Spinal cord (tissue), 10 donors: ENCODE measurements around the gene SLC7A6. TPM values are rescaled to one million over a fixed set of nuclear protein-coding genes. Genes with fewer than 3 reads are reported as not detected.

Source experiments
- DNase-seq, 6 donors: peaks; one replicate each; pipeline versions ENCODE4 v3.0.0 to v3.0.0-alpha.2; 2013 to 2015; ENCODE audit warnings: low spot score in 6 of 6, low read depth in 4 of 6
- H3K27ac ChIP-seq: one replicate; pipeline ENCODE4 v1.5.1; 2013; ENCODE audit warnings: low read depth, low read length, control low read depth
- H3K27me3 ChIP-seq: one replicate; pipeline ENCODE4 v1.6.1; 2013; ENCODE audit warnings: low read length; ENCODE audit not compliant: control insufficient read depth, insufficient read depth
- H3K36me3 ChIP-seq: one replicate; pipeline ENCODE4 v1.6.1; 2013; ENCODE audit warnings: low read length; ENCODE audit not compliant: control insufficient read depth, insufficient read depth
- H3K4me1 ChIP-seq: one replicate; pipeline ENCODE4 v1.6.1; 2013; ENCODE audit warnings: low read length; ENCODE audit not compliant: control insufficient read depth, insufficient read depth
- H3K4me3 ChIP-seq: one replicate; pipeline ENCODE4 v1.5.1; 2013; ENCODE audit warnings: low read depth, low read length, control low read depth
- H3K9me3 ChIP-seq: one replicate; pipeline ENCODE4 v1.6.1; 2013; ENCODE audit warnings: low read length; ENCODE audit not compliant: control insufficient read depth, insufficient read depth
- WGBS: methylation state at CpG from one replicate; pipeline ENCODE4 v1.1.5; 2013; ENCODE audit warnings: missing lambda C conversion rate; ENCODE audit not compliant: insufficient coverage; 5-methylcytosine and 5-hydroxymethylcytosine counted together
- polyA plus RNA-seq, 2 donors: library from polyadenylated mRNA; unstranded; fragments of 120-200 nt; gene quantifications; one replicate each; pipeline ENCODE4 v1.2.1, GENCODE V29; 2013; ENCODE audit not compliant: insufficient read length in 2 of 2
- small RNA-seq: library from RNA; depleted of rRNA; stranded (forward); fragments of <200 nt; gene quantifications from one replicate; pipeline ENCODE3, GENCODE V24; 2014; ENCODE audit warnings: low replicate concordance
- total RNA-seq, 2 donors: library from RNA; depleted of rRNA in 1 of 2; stranded (reverse); fragments of 120-200 nt in 1 of 2; fragments of >200 nt in 1 of 2; gene quantifications; one replicate each; pipeline versions ENCODE4 v1.2.3 to v1.2.4, GENCODE V29; 2013 to 2014
- donor health status: healthy.

The SLC7A6 gene
- total and polyA plus RNA-seq, 4 donors: 20.2 to 28.3 (median 24.0) TPM

DNA sequence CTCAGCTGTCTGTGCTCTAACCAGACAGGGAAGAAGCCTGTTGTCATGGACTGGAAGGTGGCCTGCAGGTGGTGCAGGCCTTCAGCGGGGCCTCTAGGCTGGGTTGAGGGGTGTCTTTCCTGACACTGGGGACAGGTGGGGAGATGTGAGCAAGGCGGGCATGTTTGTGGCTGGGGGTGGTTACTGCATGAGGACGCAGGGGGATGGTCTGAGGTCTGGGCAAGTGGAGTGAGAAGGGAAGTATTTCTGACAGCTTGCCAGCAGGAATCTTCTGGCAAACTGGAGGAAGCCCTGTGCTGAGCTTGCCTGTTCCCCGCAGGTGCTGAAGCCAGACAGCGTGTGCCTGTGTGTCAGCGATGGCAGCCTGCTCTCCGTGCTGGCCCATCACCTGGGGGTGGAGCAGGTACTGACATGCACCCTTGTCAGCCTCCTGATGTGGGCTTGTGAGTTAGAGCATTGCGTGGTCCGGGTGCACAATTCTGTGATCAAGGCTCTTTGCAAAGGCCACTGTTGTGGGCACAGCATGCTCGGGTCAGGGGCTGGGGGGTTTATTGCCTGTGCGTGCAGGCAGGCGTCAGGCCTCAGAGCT, 82.7 kb downstream of the SLC7A6 start:
- H3K9me3 ChIP-seq: no peaks in the 10 kb centered on the region
- 87% methylated on average over 12 of the region's 12 CpGs for WGBS
- H3K27ac ChIP-seq: no peak overlapping the region
- H3K36me3 ChIP-seq: peaks cover 76% of the 10 kb centered on the region
- no peaks in the 10 kb centered on the region for H3K27me3 ChIP-seq
- H3K4me3 ChIP-seq: no peak overlapping the region
- DNase-seq: no peak
- H3K4me1 ChIP-seq: peaks cover 9% of the 10 kb centered on the region

- H3K27me3 ChIP-seq: no peaks in the 10 kb centered on the region
- H3K27ac ChIP-seq: no peak overlapping the region
- DNase-seq: no peak
- H3K4me3 ChIP-seq: no peak overlapping the region
- WGBS: 45% methylated on average over 4 of the region's 4 CpGs
- H3K36me3 ChIP-seq: peaks cover 74% of the 10 kb centered on the region
- no peaks in the 10 kb centered on the region for H3K9me3 ChIP-seq
- peaks cover 9% of the 10 kb centered on the region for H3K4me1 ChIP-seq
Observed at GRCh38 chr16:68347605-68348004, 83.3 kb downstream of the SLC7A6 start.

DNA sequence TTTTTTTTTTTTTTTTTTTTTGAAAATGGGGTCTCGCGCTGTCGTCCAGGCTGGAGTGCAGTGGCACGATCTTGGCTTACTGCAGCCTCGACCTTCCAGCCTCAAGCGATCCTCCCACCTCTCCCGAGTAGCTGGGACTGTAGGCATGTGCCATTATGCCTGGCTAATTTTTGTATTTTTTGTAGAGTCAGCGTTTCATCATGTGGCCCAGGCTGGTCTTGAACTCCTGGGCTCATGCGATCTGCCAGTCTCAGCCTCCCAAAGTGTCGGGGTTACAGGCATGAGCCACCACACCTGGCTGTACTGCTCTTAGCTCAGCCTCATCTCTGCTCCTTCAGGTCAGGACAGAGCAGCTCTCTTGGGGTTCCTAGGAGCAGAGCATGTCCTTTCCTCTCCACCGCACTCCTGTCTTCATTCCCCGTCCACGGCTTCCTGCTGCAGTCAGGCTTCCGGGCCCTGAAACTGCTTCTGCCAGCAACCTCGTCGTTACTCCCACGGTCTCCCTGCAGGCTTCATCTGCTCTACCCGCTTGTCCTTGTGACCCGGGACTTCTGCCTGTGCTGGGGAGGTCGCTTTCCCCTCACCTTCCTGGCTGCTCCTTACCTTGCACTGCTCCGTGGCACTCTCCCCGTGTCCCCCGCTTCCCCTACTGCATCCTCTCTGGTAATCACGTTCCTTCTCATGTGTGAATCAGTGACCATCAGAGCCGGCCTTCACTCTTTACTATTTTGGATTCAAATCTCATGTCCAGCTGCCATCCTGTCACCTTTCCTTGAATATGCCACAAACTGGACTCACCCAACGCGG, 84.5 kb downstream of the SLC7A6 start:
- Histone ChIP-seq H3K27ac (no peak overlapping the region), H3K4me3 (no peak overlapping the region), H3K4me1 (peaks cover 9% of the 10 kb centered on the region), H3K9me3 (no peaks in the 10 kb centered on the region), H3K36me3 (peaks cover 73% of the 10 kb centered on the region), H3K27me3 (no peaks in the 10 kb centered on the region)
- WGBS: 92% methylated on average over 25 of the region's 27 CpGs
- DNase-seq: no peak

DNA sequence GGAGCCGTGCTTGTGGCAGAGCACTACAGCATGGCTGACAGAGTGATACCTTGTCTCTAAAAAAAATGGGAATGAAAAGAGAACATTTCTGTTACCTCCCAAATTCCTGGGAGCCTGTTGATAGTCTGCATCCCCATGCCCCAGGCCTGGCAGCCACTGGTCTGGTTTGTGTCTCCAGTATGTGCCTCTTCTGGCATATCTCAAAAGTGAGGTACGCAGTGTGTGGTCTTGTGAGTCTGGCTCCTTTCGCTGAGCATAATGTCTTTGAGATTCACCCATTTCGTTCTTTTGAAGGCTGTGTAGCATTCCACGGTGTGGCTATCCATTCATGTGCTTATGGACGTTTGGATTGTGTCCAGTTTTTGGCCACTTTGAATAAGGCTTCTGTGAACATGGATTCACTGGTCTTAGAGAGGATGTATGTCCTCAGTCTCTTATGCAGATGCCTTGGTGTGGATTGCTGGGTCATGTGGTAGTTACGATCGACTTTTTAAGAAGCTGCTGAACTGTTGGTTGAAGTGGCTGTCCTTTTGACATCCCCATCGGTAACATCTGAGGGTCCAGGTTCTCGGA, 85.6 kb downstream of the SLC7A6 start:
- no peak for DNase-seq
- H3K4me3 ChIP-seq: no peak overlapping the region
- H3K4me1 ChIP-seq: peaks cover 9% of the 10 kb centered on the region
- H3K36me3 ChIP-seq: peaks cover 79% of the 10 kb centered on the region
- H3K27me3 ChIP-seq: no peaks in the 10 kb centered on the region
- no peaks in the 10 kb centered on the region for H3K9me3 ChIP-seq
- 76% methylated on average over 9 of the region's 10 CpGs for WGBS
- no peak overlapping the region for H3K27ac ChIP-seq

GRCh38 chr16:68350813-68351350, 86.6 kb downstream of the SLC7A6 start:
- no peak for DNase-seq
- no peaks in the 10 kb centered on the region for H3K9me3 ChIP-seq
- peaks cover 15% of the 10 kb centered on the region for H3K4me1 ChIP-seq
- no peak overlapping the region for H3K27ac ChIP-seq
- WGBS: 82% methylated on average over 6 of the region's 10 CpGs
- H3K36me3 ChIP-seq: peaks cover 82% of the 10 kb centered on the region
- H3K27me3 ChIP-seq: no peaks in the 10 kb centered on the region
- H3K4me3 ChIP-seq: no peak overlapping the region

Small RNA genes within 50 kb of the gene (small RNA-seq; reads per million reads assigned to genes)
- not detected for gene RNU4-30P
- not detected for gene RNU6-1262P

Other genes with a start within 250 kb of the SLC7A6 start
- gene DPEP2NB, start 248.6 kb upstream of the SLC7A6 start, total RNA-seq: not detected
- not detected for gene DPEP2NB, start 248.6 kb upstream of the SLC7A6 start, polyA plus RNA-seq
- gene DDX28, start 241.3 kb upstream of the SLC7A6 start, total RNA-seq: 1 to 10 TPM; 6.9 to 7.4 TPM
- gene DDX28, start 241.3 kb upstream of the SLC7A6 start, polyA plus RNA-seq: 1 to 10 TPM; 8.2 to 9.7 TPM
- gene DUS2, start 241.2 kb upstream of the SLC7A6 start, total RNA-seq: 10 to 100 TPM; 13.9 to 16.8 TPM
- gene DUS2, start 241.2 kb upstream of the SLC7A6 start, polyA plus RNA-seq: 10 to 100 TPM; 13.3 to 17.2 TPM
- gene NFATC3, start 179.2 kb upstream of the SLC7A6 start, total RNA-seq: 10 to 100 TPM; 24.7 to 36.7 TPM
- gene NFATC3, start 179.2 kb upstream of the SLC7A6 start, polyA plus RNA-seq: 10 to 100 TPM; 15.1 to 16.9 TPM
- under 1 TPM; 0.28 to 0.59 TPM for gene ESRP2, start 28.4 kb upstream of the SLC7A6 start, total RNA-seq
- 1 to 10 TPM in 1 of 2 donors, under 1 TPM in 1; 0.27 to 1.2 TPM for gene ESRP2, start 28.4 kb upstream of the SLC7A6 start, polyA plus RNA-seq
- gene PLA2G15, start 19.2 kb upstream of the SLC7A6 start, total RNA-seq: 10 to 100 TPM; 14.8 to 22.1 TPM
- gene PLA2G15, start 19.2 kb upstream of the SLC7A6 start, polyA plus RNA-seq: 10 to 100 TPM; 23.6 to 26.5 TPM
- 10 to 100 TPM; 13.4 to 23.0 TPM for gene SLC7A6OS, start 46.4 kb downstream of the SLC7A6 start, total RNA-seq
- gene SLC7A6OS, start 46.4 kb downstream of the SLC7A6 start, polyA plus RNA-seq: 10 to 100 TPM; 19.1 to 20.5 TPM
- gene PRMT7, start 46.5 kb downstream of the SLC7A6 start, total RNA-seq: 10 to 100 TPM; 43.7 to 64.9 TPM
- gene PRMT7, start 46.5 kb downstream of the SLC7A6 start, polyA plus RNA-seq: 10 to 100 TPM; 68.0 to 83.3 TPM
- gene SMPD3, start 184.0 kb downstream of the SLC7A6 start, total RNA-seq: 10 to 100 TPM; 12.7 to 19.6 TPM
- gene SMPD3, start 184.0 kb downstream of the SLC7A6 start, polyA plus RNA-seq: 10 to 100 TPM; 39.0 to 44.7 TPM